T-helper 1 cell treated with Interleukin-12 subunit alpha and Interleukin-12 subunit beta and Interleukin-4 antibody, amounts not matched to agents 30 μg/mL and 1 μg/mL, for 36 hours (primary cell): ENCODE results near the gene TNFSF8.

ENCODE experiments used
- H3K27ac Mint-ChIP-seq: one replicate; pipeline ENCODE4 v1.8.0; 2021; ENCODE audit warnings: mild to moderate bottlenecking, mixed read lengths
- H3K27me3 Mint-ChIP-seq: one replicate; pipeline ENCODE4 v1.8.0; 2021; ENCODE audit warnings: low read depth, mixed read lengths
- H3K36me3 Mint-ChIP-seq: one replicate; pipeline ENCODE4 v1.8.0; 2021; ENCODE audit warnings: low read depth, mixed read lengths
- H3K4me1 Mint-ChIP-seq: one replicate; pipeline ENCODE4 v1.8.0; 2021; ENCODE audit warnings: low read depth, mixed read lengths
- H3K4me3 Mint-ChIP-seq: one replicate; pipeline ENCODE4 v1.8.0; 2021; ENCODE audit warnings: mild to moderate bottlenecking, moderate library complexity, mixed read lengths
- H3K9me3 Mint-ChIP-seq: one replicate; pipeline ENCODE4 v1.8.0; 2021; ENCODE audit warnings: mixed read lengths

TNFSF8 gene

DNA sequence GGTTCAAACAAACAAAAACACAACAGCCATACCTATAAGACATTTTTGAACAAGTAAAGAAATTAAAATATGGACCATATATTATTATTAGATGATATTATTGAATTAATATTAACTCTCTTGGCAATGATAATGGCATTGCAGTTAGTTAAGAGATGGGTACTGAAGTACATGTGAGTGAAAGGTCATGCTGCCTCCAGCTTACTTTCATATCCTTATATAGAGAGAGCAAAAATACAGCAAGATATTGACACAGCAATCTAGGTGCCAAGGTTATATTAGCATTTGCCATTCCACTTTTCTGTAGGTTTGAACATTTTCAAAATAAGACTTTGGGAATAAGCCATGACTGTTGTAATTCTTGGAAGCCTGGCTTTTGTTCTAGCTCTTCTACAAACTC lies 6.1 kb downstream of the TNFSF8 start:
- H3K36me3 Mint-ChIP-seq: peaks cover 84% of the 10 kb centered on the region
- H3K4me3 Mint-ChIP-seq: peak overlapping the region; percentile 52
- H3K27me3 Mint-ChIP-seq: no peaks in the 10 kb centered on the region
- H3K4me1 Mint-ChIP-seq: peaks cover 74% of the 10 kb centered on the region
- H3K27ac Mint-ChIP-seq: peak overlapping the region; percentile 32
- H3K9me3 Mint-ChIP-seq: no peaks in the 10 kb centered on the region

DNA sequence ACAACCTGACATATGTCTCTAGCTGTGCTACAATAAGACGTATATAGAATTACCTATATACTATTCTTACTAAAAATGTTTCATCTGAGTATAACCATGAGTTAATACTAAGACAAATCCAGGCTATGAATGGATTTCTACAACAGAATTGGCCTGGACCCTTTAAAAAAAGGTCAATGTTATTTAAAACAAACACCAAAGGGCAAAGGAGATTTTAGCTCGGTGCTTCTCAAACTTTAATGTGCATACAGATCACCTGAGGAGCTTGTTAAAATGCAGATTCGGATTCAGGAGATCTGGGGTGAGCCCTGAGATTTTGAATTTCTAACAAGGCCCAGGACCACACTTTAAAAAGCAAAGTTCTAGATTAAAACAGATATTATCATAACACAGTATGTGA lies 6.5 kb downstream of the TNFSF8 start:
- H3K4me3 Mint-ChIP-seq: no peak overlapping the region
- peaks cover 74% of the 10 kb centered on the region for H3K4me1 Mint-ChIP-seq
- H3K27ac Mint-ChIP-seq: peak overlapping the region; percentile 28
- peaks cover 82% of the 10 kb centered on the region for H3K36me3 Mint-ChIP-seq
- H3K9me3 Mint-ChIP-seq: no peaks in the 10 kb centered on the region
- no peaks in the 10 kb centered on the region for H3K27me3 Mint-ChIP-seq

DNA sequence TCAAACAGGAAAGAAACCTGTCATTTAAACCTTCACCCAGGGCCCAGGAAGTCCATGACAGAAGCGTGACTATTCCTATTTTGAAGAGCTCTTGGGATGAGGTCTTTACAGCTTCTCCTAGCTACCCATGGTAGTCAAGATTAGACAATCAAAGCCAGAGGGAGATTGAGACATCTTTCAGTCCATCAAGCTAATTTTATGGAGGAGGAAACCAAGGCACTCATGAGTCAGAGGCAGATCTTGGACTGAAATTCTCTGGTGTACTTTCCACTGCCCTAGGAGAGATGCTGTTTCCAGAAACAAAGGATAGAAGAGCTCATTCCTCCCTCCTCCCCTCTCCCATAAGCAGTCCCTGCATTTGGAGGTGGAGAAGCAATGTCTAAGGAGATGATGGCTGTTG lies 9.2 kb downstream of the TNFSF8 start:
- H3K36me3 Mint-ChIP-seq: peaks cover 82% of the 10 kb centered on the region
- H3K9me3 Mint-ChIP-seq: no peaks in the 10 kb centered on the region
- H3K27ac Mint-ChIP-seq: peak overlapping the region; percentile 19
- peaks cover 85% of the 10 kb centered on the region for H3K4me1 Mint-ChIP-seq
- no peaks in the 10 kb centered on the region for H3K27me3 Mint-ChIP-seq
- H3K4me3 Mint-ChIP-seq: no peak overlapping the region

DNA sequence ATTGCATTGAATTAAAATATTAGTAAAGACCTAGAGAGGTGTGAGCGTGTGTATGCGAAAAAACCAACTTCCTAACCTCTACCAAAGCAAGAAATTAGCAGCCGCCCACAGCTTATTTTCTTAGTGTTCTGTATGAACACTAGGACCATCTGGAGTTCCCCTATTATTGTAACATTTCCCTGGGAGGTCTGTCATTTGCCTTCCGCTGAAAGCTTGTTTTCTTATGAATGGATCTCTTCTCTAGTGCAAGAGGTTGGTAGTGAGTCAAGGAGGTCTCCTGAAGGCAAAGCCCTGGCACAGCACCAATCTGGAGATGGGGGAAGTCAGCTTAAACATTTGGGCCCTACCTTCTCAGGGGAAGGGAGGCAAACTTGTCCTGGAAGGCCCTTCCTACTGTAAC lies 10.8 kb downstream of the TNFSF8 start:
- Mint-ChIP-seq H3K4me1 (peaks cover 84% of the 10 kb centered on the region), H3K36me3 (peaks cover 84% of the 10 kb centered on the region), H3K4me3 (peak overlapping the region; percentile 52), H3K27ac (peak overlapping the region; percentile 66), H3K9me3 (no peaks in the 10 kb centered on the region), H3K27me3 (no peaks in the 10 kb centered on the region)

DNA sequence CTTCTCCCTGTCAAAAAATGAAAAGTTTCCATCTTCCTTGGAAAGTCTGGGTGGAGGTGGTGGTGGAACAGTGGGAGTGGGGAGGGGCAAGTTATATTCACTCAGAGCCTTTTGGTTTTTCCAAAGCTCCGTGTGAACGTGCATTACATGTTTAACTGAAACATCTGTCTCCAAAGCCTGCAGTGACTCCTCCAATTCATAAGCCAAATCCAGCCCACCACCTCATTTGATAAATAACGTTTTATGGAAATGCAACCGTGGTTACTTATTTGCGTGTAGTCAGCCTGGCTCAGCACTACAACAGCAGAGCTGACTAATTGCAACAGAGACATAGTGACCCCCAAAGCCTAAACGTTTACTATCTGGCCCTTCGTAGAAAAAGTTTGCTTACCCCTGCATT lies 13.9 kb downstream of the TNFSF8 start:
- H3K27ac Mint-ChIP-seq: no peak overlapping the region

DNA sequence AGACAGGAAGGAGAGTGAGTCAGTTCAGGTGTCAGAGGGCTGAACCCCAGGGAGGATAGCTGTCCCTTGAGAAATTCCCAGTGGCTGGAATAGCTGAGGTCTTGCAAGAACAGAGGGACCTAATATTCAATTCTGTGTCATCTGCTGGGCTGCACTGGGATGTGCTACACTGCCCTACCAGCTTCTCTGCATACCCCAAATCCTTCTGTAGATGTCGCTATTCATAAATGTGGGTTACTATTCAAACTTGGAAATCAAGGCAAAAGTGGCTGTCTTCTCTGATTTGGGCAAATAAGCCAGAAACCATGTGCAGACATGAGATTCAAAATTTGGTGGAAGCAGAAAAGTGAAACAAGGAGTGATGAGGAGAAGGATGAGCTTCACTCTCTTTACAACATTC lies 16.3 kb downstream of the TNFSF8 start:
- Mint-ChIP-seq H3K4me1 (peaks cover 82% of the 10 kb centered on the region), H3K9me3 (no peaks in the 10 kb centered on the region), H3K27me3 (no peaks in the 10 kb centered on the region), H3K27ac (no peak overlapping the region), H3K4me3 (no peak overlapping the region), H3K36me3 (peaks cover 87% of the 10 kb centered on the region)

More for the DNA sequence above, 13.9 kb downstream of the TNFSF8 start:
- Mint-ChIP-seq H3K4me3 (peak overlapping the region; percentile 21), H3K27me3 (no peaks in the 10 kb centered on the region), H3K36me3 (peaks cover 84% of the 10 kb centered on the region), H3K9me3 (no peaks in the 10 kb centered on the region), H3K4me1 (peaks cover 81% of the 10 kb centered on the region)

DNA sequence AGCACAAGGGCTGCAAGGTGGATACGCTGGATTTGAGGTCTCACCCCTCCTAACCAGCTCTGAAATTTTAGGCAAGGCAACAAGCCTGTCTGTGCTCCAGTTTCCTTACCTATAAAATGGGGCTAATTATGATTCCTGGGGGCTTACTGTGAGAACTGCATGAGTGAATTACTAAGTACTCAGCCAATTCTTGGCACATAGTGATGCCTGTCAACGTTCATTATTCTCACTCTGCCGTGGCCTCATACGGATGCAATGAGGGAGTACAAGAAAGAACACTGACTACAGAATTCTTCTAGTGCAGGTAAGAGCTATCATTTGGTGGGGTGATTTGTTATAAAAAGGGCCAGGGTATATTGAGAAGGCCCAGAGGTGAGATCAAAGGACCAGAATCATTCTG lies 16.7 kb downstream of the TNFSF8 start:
- Mint-ChIP-seq H3K27ac (no peak overlapping the region), H3K9me3 (no peaks in the 10 kb centered on the region), H3K4me1 (peaks cover 84% of the 10 kb centered on the region), H3K4me3 (peak overlapping the region; percentile 6), H3K27me3 (no peaks in the 10 kb centered on the region), H3K36me3 (peaks cover 89% of the 10 kb centered on the region)

DNA sequence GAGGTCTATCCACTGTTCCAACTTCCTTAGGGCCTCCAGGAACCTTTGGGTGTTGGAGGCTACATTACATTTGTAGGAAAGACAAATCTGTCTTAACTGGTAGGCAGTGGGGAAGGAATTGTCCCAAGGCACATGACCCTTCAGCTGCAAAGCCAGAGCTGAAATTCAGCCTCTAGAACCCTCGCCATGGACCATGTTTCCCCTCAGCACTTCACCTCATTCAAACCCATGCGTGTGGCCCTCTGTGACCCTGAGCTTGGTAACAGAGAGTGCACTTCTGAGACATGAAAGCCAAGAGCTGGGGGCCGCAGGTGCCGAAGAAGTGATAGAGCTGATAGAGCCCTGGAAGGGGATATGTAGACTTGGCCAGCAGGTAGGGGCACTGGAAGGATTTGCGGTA lies 17.2 kb downstream of the TNFSF8 start:
- Mint-ChIP-seq H3K9me3 (no peaks in the 10 kb centered on the region), H3K27ac (peak overlapping the region; percentile 24), H3K4me3 (no peak overlapping the region), H3K4me1 (peaks cover 85% of the 10 kb centered on the region), H3K27me3 (no peaks in the 10 kb centered on the region), H3K36me3 (peaks cover 92% of the 10 kb centered on the region)

DNA sequence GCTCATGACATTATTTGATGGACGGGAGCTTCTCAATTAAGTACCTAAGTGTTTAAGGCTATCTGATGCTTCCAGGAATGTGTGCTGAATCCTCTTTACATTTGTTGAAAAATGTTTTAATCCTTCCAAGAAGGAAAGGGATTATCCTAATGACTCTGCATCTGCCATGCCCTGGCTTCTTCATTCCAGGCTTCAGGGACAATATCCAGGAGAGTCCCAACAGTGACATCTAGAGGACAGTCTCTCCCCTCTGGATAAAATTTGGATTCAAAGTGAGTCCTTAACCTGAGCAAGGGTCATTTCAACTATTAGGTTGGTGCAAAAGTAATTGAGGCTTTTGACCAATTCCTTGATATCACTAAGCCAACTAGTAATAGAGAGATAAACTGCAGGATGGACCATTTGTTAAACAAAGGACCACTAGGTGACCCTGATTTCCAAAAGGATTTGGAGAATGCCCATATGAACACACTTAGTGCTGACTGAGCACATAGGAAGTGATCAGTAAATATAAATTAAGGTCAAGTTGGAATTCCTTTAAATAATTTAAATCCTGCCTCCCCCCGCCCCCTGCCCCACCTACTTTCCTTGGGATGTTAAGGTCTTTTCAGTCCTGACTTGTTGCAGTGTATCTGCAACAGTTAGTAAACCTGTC lies 19.1 kb downstream of the TNFSF8 start:
- Mint-ChIP-seq H3K36me3 (peaks cover 87% of the 10 kb centered on the region), H3K27ac (peak overlapping the region; percentile 99), H3K4me1 (peaks cover 82% of the 10 kb centered on the region), H3K9me3 (no peaks in the 10 kb centered on the region), H3K4me3 (no peak overlapping the region), H3K27me3 (no peaks in the 10 kb centered on the region)

DNA sequence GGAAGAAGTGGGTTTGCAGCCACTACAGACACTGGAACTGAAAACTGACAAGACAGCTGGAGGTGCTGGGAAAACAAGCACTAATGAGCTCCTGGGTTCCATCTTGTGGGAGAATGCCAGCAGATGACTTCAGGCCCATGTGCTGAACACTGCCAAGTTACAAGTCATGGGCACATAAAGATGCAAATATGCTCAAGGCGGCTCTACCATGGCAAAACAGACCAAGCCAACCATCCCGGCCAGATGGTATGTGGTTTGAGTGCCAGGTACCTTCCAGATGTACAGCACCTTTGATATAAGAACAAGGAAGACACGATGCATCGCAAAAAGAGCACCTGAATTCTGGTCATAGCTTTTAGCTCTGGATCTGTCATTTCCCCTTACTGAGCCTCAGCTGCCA lies 19.9 kb downstream of the TNFSF8 start:
- no peaks in the 10 kb centered on the region for H3K27me3 Mint-ChIP-seq
- peak overlapping the region; percentile 99 for H3K27ac Mint-ChIP-seq
- peak overlapping the region; percentile 74 for H3K4me3 Mint-ChIP-seq
- H3K4me1 Mint-ChIP-seq: peaks cover 83% of the 10 kb centered on the region
- H3K9me3 Mint-ChIP-seq: no peaks in the 10 kb centered on the region
- H3K36me3 Mint-ChIP-seq: peaks cover 86% of the 10 kb centered on the region

DNA sequence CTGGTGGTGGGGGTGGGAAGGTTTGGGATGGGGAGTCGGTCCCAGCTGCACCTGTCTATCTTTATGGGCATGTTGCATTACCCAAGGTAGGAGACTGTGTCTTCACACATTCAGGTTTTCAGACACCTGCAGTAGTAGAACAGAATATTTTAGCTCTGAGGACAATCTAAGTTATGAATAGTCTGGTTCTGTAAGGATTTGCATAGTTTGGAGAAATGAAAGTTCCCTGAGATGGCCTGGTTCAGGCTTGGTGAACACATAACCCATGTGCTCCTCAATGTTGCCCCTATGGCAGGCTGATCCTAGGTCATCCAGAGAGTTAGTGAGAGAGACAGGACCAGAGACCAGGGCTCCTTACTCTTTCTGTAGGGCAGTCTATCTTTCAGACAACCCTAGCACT lies 20.7 kb downstream of the TNFSF8 start:
- Mint-ChIP-seq H3K27me3 (no peaks in the 10 kb centered on the region), H3K27ac (peak overlapping the region; percentile 99), H3K4me1 (peaks cover 83% of the 10 kb centered on the region), H3K36me3 (peaks cover 87% of the 10 kb centered on the region), H3K4me3 (peak overlapping the region; percentile 74), H3K9me3 (no peaks in the 10 kb centered on the region)

DNA sequence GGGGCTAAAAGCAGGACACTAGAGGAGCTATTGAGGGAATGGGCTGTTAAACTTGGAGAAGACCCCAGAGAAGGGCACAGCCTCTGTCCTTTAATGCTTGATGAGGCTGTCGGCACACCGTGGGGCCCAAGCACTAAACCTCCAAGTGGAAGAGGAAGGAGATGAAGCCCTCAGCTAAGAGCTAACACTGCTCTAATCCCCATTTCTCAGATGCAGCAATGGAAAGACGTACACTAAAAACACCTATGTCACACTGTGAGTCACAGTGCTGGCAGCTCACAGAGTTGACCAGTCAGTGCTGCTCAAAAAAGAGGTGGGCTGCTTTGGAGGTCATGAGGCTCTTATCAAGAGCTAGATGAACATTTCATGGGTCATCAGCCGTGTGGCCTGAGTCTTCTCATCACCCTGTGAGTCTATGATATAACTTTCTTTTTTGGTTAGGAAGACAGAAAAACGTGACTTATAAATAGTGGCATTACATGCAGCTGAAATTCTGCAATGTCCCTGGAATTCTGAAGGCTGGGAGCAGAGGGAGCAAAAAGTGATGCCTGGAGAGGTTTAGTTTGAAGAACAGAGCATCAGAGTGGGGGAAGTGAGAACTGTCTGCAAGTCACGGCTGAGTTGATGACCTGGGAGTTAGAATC lies 21.5 kb downstream of the TNFSF8 start:
- Mint-ChIP-seq H3K4me1 (peaks cover 84% of the 10 kb centered on the region), H3K27ac (peak overlapping the region; percentile 99), H3K9me3 (no peaks in the 10 kb centered on the region), H3K27me3 (no peaks in the 10 kb centered on the region), H3K4me3 (peak overlapping the region; percentile 74), H3K36me3 (peaks cover 88% of the 10 kb centered on the region)

DNA sequence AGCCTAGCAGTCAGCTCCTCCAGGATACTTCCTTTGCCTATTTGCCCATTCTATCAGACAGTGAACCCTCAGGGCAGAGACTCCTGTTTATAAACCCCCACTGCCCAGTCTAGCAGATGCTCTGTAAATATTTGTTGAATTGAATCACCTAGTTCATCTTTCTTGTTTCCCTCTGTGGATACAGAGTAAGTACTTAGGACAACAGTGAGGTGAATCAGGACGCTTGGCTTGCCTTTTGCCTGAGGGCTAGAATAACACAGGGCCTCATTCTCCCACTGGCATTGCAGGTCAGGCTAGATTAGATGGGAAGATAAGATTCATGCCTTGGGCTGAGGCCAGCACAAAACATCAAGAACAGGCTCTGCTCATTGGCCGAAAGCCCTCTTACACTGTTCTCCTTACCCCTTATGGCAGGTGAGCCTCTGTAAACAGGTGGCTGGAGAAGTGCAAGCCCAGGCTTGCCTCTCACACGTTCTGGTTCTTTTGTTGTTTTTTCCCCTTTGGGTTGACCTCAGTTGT lies 22.2 kb downstream of the TNFSF8 start:
- Mint-ChIP-seq H3K27me3 (no peaks in the 10 kb centered on the region), H3K36me3 (peaks cover 88% of the 10 kb centered on the region), H3K4me3 (peak overlapping the region; percentile 74), H3K4me1 (peaks cover 88% of the 10 kb centered on the region), H3K9me3 (no peaks in the 10 kb centered on the region), H3K27ac (peak overlapping the region; percentile 99)

DNA sequence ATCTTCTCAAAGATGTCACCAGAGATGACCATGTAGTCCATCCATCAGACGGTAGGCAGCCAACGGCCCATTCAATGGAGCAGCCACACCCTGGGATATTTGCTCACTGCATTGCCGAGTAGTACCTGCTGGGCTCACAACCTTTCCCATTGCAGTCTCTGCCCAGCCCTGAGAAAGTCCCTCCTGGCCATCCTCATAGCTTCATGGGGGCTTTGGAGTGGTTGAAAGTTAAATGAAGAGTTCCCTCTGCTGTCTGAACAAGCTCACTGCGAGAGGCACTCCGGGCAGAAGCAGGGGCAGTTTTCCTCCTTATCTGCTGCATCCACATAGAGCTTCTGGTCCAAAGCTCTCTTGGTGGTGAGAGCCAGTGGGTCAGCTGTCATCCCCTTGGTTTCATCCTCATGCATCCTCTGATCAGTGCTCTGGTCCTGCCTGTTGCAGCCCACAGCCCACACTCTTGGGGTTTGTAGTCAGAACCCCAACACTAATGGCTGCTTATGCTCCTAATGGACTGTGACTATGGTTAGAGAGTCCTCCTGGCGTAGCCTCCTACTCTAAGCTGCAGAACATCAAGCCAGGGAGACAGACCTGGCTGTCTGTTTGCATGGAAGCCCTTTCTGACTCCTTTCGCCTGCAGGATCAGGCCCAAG lies 23.3 kb downstream of the TNFSF8 start:
- no peaks in the 10 kb centered on the region for H3K9me3 Mint-ChIP-seq
- peaks cover 88% of the 10 kb centered on the region for H3K36me3 Mint-ChIP-seq
- peak overlapping the region; percentile 99 for H3K27ac Mint-ChIP-seq
- peaks cover 87% of the 10 kb centered on the region for H3K4me1 Mint-ChIP-seq
- H3K4me3 Mint-ChIP-seq: peak overlapping the region; percentile 45
- H3K27me3 Mint-ChIP-seq: no peaks in the 10 kb centered on the region
